ENCODE results near the gene KRTAP5-7.
"Not testable (repeated sequence)": the region's sequence is repeated elsewhere in the genome, so short reads cannot be mapped to it uniquely, and the experiment has no call there.

Gene KRTAP5-7

GRCh38 chr11:71532036-71532610 is 5.1 kb downstream of the KRTAP5-7 start:
- no peak for ATAC-seq
- TF ChIP-seq BACH2 (CRISPR knock-in tag; IDR thresholded peaks at IDR 0.05; ENCODE audit: borderline replicate concordance) (no peak), OSR1 (CRISPR knock-in tag; IDR thresholded peaks at IDR 0.05) (no peak), ZC3H10 (CRISPR knock-in tag; IDR thresholded peaks at IDR 0.05) (no peak), GLIS3 (CRISPR knock-in tag; IDR thresholded peaks at IDR 0.05) (no peak)

GRCh38 chr11:71534711-71535608 is 7.9 kb downstream of the KRTAP5-7 start:
- ATAC-seq = not testable (repeated sequence)

GRCh38 chr11:71535825-71536224 is 8.8 kb downstream of the KRTAP5-7 start:
- ATAC-seq = no peak

GRCh38 chr11:71537537-71537936 is 10.5 kb downstream of the KRTAP5-7 start:
- no peak for ATAC-seq
- no peak for TF ChIP-seq PPARA (CRISPR knock-in tag; IDR thresholded peaks at IDR 0.05; ENCODE audit: borderline replicate concordance)
- no peak for TF ChIP-seq BACH2 (CRISPR knock-in tag; IDR thresholded peaks at IDR 0.05; ENCODE audit: borderline replicate concordance)
- no peak for TF ChIP-seq POU6F1 (CRISPR knock-in tag; IDR thresholded peaks at IDR 0.05; ENCODE audit: borderline replicate concordance, low read depth)
- TF ChIP-seq ISL1 (CRISPR knock-in tag; IDR thresholded peaks at IDR 0.05) = no peak
- TF ChIP-seq CSRNP3 (CRISPR knock-in tag; IDR thresholded peaks at IDR 0.05) = no peak
- no peak for TF ChIP-seq PATZ1 (CRISPR knock-in tag; IDR thresholded peaks at IDR 0.05; ENCODE audit: borderline replicate concordance)
- TF ChIP-seq ZNF70 (CRISPR knock-in tag; IDR thresholded peaks at IDR 0.05) = no peak
- no peak for TF ChIP-seq ZNF565 (CRISPR knock-in tag; conservative IDR thresholded peaks at IDR 0.05; ENCODE audit: low read depth)
- TF ChIP-seq ZC3H10 (CRISPR knock-in tag; IDR thresholded peaks at IDR 0.05) = no peak
- TF ChIP-seq ARNTL (CRISPR knock-in tag; IDR thresholded peaks at IDR 0.05; ENCODE audit: borderline replicate concordance, low read depth) = no peak
- no peak for TF ChIP-seq SNAI2 (CRISPR knock-in tag; IDR thresholded peaks at IDR 0.05)
- no peak for TF ChIP-seq OSR1 (CRISPR knock-in tag; IDR thresholded peaks at IDR 0.05)
- no peak for TF ChIP-seq ZNF8 (CRISPR knock-in tag; IDR thresholded peaks at IDR 0.05)
- no peak for TF ChIP-seq CREB5 (CRISPR knock-in tag; IDR thresholded peaks at IDR 0.05; ENCODE audit: low read depth)
- TF ChIP-seq TSHZ2 (CRISPR knock-in tag; IDR thresholded peaks at IDR 0.05) = no peak
- no peak for TF ChIP-seq CSDC2 (CRISPR knock-in tag; IDR thresholded peaks at IDR 0.05)
- no peak for TF ChIP-seq TCF4 (CRISPR knock-in tag; IDR thresholded peaks at IDR 0.05; ENCODE audit: borderline replicate concordance)

More at GRCh38 chr11:71535825-71536224, 8.8 kb downstream of the KRTAP5-7 start:
- TF ChIP-seq TCF4 (CRISPR knock-in tag; IDR thresholded peaks at IDR 0.05; ENCODE audit: borderline replicate concordance) = no peak

GRCh38 chr11:71537977-71538665 is 11.1 kb downstream of the KRTAP5-7 start, which contains the start of gene KRTAP5-8:
TSS of gene KRTAP5-8 (plus strand) at chr11:71538025. CDS start at chr11:71538056, 31 bp downstream.
- not testable (repeated sequence) for ATAC-seq
